LNCAP (cell line): ENCODE data around the gene BEST1.

ENCODE experiments used
- CTCF ChIP-seq: fragments of 450-650 bp; IDR thresholded peaks from 2 replicates; pipeline ENCODE4 v1.5.1; 2017; ENCODE audit warnings: mild to moderate bottlenecking

Gene BEST1

GRCh38 chr11:61935861-61936260, 14.3 kb upstream of the BEST1 start:
- no peak for TF ChIP-seq CTCF

GRCh38 chr11:61940466-61940865, 9.7 kb upstream of the BEST1 start:
- TF ChIP-seq CTCF = no peak

- no peak for TF ChIP-seq CTCF
Measured at GRCh38 chr11:61945191-61945590, 5.0 kb upstream of the BEST1 start.

- TF ChIP-seq CTCF = no peak
Measured at GRCh38 chr11:61946894-61947293, 3.3 kb upstream of the BEST1 start.

GRCh38 chr11:61947486-61948210, 2.5 kb upstream of the BEST1 start:
- TF ChIP-seq CTCF = peak; percentile 91

GRCh38 chr11:61948505-61948904, 1.6 kb upstream of the BEST1 start:
- no peak for TF ChIP-seq CTCF

- TF ChIP-seq CTCF = no peak
Measured at GRCh38 chr11:61949169-61950034, 749 bp upstream of the BEST1 start.
